PC-9 (cell line): ENCODE data around the gene ZBTB48.

Source experiments
- CTCF ChIP-seq: fragments of 200-600 bp; sonication (generic); conservative IDR thresholded peaks from 2 replicates; pipeline ENCODE4 v1.6.1; 2017; ENCODE audit warnings: mixed run types, antibody characterized with exemption, mild to moderate bottlenecking, moderate library complexity
- EZH2 ChIP-seq: fragments of 200-600 bp; sonication (generic); IDR thresholded peaks from 2 replicates; pipeline ENCODE4 v1.8.0; 2017; ENCODE audit warnings: antibody characterized with exemption, low read depth

- TF ChIP-seq EZH2 (no peak), CTCF (no peak)
These were observed 41.9 kb downstream of the ZBTB48 start for GRCh38 chr1:6621429-6622391.
